NK-92 (cell line): ENCODE data around the gene MRPS14.

ENCODE experiments used
- DNase-seq: peaks from one replicate; lab custom pipeline; 2025; ENCODE audit not compliant: unreplicated experiment; lab: John Stamatoyannopoulos, UW

The MRPS14 gene

DNA sequence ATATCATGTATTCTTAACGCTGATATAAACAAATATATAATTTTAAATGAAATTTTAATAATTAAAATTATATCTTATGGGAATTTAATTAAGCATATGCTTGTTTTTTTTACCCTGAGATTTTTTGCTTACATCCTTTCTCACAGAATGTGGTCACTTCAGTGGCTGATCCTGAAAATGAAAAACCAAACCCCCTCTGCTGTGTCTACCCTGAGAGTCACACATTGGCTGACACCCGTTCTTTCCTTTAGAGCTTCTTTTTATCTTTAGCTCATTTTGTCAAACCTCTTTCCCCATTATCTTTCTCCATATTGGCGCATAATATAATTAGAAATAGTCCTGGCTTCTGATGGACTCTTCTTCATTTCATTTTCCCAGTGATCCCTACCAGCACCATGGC, 34.2 kb downstream of the MRPS14 start:
- DNase-seq = no peak

DNA sequence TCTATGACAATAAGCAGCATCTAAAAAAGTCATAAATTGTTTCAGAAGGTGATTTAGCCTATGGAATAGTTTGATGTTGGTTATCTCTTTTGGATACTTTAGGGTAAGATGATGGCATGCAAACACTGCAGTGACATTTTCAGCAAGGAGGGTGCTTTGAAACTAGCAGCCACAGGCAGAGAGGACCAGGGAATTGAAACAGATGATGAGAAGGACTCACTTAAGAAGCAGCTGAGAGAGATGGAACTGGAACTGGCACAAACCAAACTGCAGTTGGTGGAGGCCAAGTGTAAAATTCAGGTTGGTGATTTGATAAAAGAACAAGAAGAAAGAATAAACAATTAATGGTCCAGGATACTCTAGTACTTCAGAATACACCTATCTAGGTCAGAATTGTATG, 34.7 kb downstream of the MRPS14 start:
- no peak for DNase-seq

DNA sequence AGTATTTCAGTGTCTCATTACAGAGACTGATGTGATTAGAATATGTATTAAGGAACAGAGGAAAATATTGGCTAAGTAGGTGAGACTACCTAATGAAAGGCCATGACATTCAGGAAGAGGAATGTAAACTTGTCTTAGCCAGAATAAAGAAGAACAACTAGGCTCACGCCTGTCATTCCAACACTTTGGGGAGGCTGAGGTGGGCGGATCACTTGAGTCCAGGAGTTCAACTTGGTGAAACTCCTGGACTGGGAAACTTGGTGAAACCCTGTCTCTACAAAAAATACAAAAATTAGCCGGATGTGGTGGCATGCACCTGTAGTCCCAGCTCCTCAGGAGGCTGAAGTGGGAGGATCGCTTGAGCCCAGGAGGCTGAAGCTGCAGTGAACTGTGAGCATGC, 38.3 kb downstream of the MRPS14 start:
- no peak for DNase-seq

DNA sequence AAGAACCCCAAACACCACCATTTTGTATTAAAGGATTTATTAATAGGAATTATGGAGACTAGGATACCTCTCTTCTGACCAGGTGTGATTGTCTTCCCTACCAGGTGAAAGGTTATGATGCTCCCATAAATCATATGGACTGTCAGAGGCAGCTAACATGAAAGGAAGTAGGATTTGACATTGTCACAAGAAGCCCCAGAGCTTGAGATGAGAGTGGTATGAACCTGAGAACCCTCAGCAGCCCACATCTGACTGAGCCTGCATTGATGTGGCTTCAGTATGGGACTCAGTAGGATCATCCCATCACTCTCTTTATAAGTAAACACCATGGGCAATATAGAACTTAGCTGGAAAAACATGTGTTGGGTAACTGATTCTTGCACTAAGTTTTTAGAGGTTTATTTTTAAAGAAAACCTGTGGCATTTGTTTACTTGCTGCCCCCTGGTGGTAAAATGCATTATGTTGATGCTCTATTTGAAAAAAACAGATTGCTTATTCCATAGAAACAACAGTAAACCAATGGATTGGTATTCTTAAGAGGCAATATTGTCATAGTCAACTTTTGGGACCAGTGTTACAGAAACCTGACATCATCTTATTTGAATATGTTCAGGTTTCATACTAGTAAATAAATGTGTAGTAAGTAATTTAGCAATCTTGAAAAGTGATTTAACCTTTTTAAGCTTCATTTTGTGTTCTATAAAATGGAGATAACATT, 40.1 kb downstream of the MRPS14 start:
- DNase-seq = no peak

DNA sequence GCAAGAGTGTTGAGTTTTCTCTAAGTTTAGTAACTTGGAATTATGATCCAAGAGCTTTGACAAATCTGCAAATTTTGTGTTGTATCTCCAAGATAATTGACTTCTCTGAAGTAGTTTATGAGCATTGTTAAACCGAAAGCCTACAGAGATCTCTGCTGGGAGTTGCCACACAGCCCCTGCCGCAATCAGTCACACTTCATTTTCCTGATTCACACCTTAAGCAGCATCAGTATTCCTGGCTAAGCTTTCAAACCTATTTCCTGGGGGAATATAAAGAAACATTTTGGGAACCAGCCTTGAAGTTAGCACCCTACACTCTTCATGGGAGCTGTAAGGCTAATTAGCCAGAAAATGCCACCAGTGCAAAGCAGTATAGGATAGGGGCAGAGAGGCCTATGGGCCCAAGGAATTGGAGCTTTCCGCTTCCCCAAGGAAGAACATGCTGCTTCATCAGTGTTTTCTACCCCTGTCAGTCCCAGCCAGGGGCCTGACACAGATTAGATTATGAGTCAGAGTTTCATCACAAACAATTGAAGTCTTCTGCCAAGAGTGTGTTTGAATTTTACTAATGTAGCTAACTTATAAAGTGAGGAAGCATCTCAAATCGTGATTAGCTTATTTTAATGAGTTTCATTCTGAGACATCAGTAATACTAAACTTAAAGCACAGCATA, 46.7 kb downstream of the MRPS14 start:
- no peak for DNase-seq

DNA sequence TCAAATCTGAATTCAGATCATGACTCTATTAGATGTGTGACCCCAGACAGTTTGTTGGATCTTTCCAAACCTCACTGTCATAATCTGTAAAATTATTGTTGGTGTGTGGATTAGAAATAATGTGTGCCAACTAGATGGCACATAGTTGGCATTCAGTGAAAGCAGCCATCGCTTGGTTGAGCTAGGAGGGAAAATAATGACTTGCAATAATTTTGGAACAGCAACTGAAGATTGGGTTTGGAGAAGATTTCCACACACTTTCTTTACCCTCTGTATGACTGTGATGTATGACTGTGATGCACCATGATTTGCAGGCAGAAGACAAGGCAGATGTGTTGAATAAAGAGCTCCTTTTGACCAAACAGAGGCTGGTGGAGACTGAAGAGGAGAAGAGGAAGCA, 47.5 kb downstream of the MRPS14 start:
- DNase-seq = no peak

DNA sequence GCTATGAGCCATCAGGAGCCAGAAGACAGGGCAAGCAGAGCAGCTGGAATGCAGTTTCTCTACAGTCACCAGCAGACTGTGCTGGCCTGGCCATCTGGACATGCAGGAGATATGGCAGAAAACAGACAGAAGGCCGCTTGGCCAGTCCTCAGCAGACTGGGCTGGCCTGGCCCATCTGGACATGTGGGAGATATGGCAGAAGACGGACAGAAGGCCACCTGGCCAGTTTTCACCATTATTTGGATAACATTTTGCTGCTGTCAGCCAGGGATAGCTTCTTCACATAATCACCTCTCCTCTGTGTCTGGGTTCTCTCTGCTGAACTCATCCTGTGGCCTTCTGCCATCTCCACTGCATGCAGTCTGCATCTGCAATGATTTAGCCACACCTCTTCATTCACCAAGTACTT, 48.5 kb downstream of the MRPS14 start:
- DNase-seq = no peak

DNA sequence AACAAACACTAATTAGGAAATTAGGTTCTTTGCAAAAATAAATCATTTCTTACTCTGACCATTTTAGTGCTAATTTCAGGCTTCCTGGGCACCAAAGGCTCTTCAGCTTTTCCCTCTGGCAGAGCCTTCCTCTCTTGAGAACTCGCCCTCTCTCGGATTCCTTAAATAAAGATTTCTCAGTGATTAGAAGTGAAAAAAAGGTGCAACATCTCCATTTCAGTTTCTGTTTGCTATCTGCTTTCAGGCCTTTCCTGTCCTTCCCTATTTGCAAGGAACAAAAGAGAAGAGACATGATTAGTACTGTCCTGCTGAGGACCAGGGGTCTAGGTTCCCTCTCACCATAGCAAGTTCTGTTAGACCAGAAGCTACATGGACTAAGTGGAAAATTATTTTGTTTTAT, 51.3 kb downstream of the MRPS14 start:
- no peak for DNase-seq

DNA sequence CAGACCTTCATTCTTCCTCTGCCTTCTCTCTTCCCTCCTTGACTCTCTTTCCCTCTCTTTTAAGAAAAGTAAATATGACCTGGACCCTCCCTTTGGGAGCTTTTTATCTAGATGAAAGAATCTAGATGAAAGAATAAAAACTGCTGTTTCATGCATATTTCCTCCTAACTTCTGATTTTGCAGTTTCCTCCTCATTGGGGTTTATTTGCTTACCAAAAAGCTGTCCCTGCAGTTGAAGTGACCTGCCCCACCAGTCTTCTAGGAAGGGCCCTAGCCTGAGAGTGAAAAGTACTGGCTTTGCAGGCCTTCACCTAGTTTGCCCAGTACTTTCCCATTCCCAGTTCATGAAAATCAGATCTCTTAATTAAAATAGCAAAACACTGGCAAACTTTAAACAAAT, 51.8 kb downstream of the MRPS14 start:
- no peak for DNase-seq

DNA sequence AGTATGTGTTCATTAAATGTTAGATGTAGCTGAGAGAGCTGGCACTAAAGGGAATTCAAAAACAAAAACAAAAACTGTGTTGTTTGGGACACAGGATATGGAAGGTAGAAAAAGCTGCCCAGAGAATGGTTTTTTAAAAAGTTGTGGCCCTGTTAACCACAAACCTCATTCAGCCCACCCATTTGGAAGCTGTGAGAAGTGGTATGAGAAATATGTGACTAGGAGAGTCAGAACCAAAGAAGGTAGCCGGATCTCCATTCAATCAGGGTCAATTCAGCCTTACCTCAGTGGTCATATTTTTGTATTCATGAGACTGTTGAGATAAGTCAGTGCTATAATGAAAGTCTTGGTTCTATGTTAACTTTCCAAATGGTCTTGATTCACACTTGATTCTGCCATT, 53.2 kb downstream of the MRPS14 start:
- no peak for DNase-seq

DNA sequence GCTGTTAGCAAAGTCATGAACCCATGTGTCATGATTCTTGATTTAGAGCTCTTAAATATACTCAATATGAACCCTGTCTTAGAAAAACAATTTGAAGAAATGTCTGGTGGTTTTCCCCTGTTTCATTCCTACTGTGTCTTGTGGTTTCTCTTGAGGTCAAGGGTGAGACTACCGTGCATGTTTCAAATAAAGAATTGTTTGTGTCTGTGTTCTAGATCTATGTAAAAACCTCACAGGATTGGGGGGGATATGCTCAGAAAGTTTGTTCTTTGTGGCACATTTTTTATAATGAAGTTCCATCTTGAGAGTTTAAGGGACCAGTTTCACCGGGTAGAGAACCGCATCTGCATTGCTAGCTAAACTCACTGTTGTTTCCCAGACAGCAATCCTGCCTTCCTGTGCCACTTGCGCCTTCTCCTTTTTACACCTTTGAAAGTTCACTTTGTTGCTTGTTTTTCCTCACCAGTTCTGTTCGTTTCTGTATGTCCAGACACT, 54.4 kb downstream of the MRPS14 start:
- DNase-seq = no peak

DNA sequence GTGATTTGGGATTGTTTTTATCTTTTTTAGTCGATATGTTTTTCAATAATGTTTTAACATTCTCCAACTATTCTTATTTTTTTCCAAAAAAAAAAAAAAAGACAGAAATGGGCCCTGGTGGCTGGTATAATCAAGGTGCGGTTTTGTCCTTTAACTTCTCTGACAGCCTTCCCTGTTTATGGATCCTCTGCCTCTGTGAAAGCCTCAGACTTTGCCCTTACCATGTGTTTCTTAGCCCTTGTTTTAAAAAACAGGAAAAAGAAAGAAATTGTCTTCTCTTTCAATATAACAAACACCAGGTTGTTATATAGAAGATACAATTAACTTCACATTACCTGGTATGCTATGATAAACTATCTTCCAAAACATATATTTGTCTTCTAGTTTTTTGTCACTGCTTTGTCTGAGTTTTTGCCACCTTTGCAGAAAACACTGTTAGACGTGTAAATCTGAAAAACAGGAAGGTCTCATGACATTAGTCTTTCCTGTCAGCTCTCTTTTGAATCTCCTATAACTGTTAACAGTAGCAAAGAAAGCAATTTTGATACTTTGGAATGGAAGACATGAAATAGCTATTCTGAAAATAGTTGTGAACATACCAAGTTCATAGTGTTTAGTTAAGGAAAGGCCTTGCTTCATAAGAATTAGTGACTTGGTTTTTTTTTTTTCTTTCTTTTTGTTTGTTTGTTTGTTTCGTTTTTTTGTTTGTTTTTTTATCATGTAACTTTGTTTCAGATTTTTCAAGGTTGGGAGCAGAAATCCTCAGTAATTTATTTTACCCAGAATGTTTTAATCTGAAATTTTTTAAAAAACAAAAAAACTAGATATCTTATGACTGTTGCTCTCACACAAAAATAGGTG, 55.1 kb downstream of the MRPS14 start:
- no peak for DNase-seq

DNA sequence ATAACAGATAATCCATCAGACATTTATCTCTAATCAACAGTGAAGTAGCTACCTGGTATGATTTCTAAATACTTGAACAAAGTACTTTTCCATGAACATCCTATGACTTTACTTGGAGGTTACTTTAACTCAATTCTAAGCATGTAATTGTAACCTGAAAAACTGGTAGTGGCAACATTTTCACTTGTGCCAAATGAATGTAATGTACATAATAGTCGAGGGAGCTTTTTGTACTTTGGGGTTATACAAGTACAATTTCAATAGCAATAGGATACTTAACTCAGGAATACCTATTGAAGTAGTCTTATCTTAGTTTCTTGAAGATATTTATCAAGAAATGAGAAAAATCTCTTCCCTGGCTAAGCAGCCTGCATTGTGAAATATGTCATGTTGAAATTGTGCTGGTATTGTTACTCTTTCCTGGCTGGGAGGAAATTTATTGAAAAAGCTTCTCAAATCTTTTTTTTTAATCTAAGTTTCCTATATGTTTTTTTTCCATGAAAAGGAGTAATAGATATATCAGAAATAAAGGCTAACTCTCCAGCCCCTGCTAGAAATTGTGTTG, 57.1 kb downstream of the MRPS14 start:
- DNase-seq = no peak

DNA sequence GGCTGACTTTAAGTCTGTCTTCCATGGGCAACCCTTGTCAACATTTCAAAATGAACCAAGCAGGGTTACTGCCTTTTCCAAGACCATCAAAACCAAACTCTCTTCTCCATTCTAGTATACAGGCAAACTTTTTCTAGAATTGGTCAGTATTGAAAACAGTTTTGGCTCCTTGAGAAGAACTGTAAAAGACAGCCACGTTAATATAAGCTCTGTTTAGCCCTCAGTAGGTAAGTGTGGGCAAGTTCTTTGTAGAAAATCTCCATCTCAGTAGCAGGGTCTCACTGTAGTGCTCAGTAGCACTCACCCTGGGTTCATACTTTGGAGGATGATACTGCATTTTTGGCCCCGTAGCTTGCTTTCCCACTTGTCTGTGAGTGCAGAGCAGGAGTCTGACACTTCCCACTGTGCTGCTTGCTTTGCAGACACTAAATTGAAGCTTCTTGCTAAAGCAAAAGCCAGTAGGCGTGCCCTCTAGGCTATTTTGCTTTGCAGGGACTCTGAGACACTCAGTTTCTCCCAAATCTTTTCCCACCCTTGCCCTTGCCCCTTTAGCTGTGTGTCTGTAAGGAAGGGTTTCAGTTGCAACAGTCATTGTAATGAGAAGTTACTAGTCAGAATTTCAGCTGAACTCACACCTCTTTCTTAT, 57.7 kb downstream of the MRPS14 start:
- no peak for DNase-seq

DNA sequence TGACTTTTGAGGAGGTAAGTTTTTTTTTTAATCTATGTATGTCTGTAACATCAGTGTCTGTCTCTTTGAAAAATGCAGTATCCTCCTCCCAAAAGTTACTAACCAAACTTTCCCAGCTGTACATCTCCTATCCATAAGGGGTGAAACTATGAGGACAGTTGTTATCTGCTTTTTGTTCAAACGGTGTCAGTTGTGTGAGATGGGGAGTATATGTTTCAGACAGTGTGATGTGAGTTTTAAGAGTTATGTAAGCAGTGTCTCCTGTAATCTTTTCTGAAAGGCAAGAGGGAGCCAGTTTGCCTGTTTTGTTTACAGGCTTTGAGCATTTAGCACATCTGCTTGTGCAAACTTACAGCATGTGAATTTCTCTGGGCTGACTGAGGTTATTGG, 58.3 kb downstream of the MRPS14 start:
- no peak for DNase-seq

DNA sequence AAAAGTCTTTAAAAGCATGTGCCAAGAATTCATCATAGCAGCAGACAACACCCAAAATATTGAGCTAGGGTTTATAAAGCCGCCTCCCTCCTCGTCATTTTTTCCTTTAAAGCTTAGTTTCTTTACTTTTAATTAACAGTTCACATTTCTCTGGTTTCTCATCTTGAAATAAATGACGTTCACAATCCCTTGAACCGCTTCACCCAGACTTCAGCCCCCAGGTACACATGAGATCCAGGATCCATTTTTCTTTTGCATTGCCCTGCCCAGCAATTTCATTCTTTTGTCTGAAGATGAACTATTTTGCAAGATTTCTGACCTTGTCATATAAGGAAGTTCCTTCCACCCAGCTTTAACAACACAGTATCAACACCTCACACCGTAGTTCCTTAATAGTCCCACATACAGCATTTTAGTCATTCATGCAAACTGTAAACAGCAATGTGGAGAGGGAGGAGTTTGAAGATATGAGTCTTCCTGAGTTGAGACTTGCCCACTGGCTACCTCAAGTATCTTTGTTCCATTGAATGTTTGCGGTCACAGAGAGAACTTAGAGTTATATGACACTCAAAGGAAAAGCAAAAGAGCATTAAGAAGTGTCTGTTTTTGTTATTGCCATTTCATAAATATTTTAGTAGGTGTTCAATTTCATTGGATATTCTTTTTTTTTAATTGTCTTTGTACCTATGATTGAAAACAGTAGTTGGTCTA, 58.8 kb downstream of the MRPS14 start:
- DNase-seq = no peak

DNA sequence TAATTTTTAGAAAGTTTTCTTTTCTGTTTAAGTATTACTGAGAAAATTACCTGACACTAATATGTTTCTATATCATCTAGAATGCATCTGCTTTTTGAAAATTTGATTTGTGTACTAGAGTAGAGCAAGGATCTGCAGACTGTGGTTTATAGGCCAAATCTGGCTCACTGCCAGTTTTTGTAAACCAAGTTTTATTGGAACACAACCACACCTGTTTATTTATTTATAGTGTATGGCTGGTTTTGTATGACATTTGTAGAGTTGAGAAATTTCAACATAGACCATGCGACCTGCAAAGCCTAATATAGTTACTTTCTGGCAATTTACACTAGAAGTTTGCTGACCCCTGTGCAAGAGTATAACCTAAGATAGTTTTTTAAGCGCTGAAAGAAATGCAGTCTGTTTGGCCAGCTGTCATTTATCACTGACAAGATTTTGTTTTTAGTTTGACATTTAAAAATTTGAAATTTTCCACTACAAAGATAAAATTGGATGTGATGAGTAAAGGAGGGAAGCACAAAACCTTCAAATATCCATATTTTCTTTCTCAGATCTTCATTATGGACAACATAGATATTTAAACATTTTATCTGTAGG, 59.6 kb downstream of the MRPS14 start:
- no peak for DNase-seq
